CD4-positive, alpha-beta T cell treated with Interleukin-1 beta for 1 hour (primary cell): ENCODE data around the gene TPD52L2.
A peak's percentile ranks its signal among the peaks of the same experiment; 100 is the strongest.
"Not testable (repeated sequence)": the region's sequence is repeated elsewhere in the genome, so short reads cannot be mapped to it uniquely, and the experiment has no call there.

Source experiments
- DNase-seq, 2 donors: peaks; one replicate each; pipeline ENCODE4 v3.0.0-alpha.2; 2020 to 2022

Gene TPD52L2

DNA sequence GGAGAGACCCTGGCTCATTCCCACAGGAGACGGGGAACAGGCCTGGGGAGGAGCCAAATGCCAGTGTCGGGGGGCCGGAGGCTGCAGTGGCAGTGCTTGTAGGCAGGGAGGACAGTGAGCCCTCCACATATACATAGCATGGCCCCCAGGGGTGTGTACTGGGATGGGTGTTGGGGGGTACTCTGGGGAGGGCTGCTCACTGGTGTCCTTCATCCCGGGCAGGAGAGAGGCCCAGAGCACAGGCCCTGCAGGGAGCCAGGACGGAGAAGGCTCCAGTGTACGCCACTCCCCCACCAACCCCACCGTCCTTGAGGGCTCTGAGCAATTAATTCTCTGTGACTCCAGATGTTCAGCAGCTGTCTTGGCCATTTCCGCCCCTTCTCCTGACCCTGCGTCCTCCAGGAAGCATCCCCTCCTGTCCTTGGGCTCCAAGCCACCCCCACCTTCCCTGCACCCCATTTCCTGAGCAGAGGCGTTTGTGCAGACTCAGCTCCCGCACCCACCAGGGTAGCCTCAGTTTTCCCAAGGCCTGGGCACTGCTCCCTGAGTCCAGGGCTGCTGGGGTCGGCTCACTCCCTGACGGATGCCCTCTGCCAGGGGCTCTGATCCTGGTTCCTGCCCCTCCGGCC is 7.2 kb upstream of the TPD52L2 start:
- DNase-seq: no peak

DNA sequence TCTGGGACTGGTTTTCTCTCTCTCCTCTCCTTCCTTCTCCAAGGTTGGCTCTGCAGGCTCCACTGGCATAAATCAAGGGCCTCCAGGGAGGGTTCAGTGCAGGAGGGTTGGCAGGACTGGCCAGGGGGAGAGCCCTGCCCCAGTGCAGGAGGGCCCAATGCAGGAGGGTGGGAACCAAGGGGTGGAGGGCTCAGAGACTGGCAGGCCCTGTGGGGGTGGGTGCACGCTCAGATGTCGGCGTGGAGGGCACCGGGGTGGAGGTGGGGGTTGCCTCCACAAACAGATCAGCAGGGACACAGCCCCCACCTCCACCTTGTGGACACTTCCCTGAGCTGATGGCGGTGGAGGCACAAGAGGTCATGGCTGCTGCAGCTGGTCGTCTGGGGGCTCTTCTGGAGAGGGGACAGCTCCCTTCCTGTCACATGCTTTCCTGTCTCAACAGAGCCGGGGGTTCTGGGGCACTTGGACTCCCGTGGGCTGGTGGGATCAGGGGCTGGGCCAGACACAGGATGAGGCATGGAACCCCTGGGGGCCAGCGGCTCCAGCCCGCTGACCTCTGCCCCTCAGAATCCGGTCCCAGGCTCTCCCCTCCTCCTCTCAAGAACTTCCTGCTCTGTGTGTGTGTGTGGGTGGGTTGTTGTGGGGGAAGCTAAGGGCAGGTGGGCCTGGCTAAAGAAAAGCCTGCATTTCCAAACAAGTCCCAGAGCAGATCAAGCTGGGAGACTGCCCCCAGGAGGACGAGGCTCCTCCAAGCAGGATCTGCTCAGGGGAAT is 6.5 kb upstream of the TPD52L2 start:
- DNase-seq: no peak

DNA sequence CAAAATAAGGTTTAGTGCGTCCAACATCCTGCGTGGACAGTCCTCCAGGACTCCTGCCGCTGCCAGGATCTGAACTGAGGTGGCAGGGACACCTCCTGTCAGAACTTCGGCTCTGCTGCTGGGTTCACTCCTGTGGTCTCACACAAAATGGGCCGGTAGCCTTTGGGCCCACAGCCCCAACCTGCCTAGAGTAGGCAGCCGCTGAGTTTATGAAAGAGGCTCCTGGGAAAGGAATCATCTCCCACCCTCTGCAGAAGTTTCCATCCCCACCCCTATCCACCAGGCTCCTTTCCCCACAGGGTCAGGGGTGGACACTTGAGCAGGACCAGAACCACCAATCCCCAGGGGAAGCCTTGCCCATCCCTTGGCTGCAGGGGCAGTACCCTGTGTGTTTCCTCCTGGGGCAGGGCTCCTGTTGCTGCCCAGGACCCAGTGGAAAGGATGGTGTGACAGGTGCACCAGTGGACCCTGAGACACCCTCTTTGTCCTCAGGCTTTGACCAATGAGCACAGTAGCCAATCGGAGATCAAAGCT is 5.8 kb upstream of the TPD52L2 start:
- DNase-seq: no peak

DNA sequence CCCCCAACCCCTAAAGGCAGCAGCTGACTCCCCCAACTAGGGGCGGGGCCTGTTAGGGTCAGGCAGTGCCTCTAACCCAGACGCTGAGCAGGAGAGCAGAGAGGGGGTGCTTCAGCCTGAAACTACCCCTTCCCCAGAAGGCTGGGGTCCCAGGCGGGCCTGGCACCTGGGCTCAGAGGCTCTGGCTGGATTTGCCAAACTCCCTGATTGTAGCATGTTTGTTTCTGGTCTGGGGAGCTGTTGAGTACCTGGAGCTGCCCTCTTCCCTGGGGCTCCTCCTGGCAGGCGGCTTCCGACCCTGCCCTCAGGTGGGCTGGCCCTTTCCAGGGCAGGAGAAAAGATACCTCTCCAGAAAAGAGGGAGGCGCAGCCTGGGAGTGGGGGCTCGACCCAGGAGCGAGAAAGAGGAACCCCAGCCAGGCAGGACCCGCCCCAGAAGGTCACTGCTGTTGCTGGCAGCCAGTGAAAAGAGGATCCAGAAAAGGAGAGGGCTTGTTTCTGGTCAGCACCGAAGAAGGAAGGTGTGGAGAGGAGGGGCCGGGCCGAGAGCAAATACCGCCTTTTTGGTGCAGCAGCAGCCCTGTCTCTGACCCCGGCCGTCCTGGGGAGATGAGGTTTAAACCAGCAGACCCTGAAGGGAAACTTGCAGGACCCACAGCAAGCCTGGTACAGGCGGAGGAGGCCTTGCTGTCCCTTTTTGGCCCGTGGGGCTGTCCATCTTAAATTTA is 4.6 kb upstream of the TPD52L2 start:
- peak in 1 of 2 donors; percentile 39 for DNase-seq

DNA sequence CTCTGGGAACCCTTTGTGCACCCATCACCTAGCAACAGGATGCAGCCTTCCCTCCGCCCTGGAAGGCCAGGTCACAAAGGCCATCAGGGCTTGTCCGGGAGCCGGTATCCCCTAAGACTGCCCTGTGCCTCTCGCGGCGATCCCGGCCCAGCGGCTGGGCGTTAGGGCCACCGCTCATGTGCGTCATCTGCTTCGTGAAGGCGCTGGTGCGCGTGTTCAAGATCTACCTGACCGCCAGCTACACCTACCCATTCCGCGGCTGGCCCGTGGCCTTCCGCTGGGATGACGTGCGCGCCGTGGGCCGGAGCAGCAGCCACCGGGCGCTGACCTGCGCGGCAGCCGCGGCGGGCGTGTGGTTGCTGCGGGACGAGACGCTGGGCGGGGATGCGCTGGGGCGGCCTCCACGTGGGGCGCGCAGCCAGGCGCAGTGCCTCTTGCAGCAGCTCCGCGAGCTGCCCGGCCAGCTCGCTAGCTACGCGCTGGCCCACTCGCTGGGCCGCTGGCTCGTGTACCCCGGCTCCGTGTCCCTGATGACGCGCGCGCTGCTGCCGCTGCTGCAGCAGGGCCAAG is 3.6 kb upstream of the TPD52L2 start, which contains the start of gene ABHD16B:
Gene ABHD16B (plus strand): TSS at position 134 of the 570 bp plus-strand sequence. CDS start 43 bp downstream, at position 177.
- DNase-seq: no peak

DNA sequence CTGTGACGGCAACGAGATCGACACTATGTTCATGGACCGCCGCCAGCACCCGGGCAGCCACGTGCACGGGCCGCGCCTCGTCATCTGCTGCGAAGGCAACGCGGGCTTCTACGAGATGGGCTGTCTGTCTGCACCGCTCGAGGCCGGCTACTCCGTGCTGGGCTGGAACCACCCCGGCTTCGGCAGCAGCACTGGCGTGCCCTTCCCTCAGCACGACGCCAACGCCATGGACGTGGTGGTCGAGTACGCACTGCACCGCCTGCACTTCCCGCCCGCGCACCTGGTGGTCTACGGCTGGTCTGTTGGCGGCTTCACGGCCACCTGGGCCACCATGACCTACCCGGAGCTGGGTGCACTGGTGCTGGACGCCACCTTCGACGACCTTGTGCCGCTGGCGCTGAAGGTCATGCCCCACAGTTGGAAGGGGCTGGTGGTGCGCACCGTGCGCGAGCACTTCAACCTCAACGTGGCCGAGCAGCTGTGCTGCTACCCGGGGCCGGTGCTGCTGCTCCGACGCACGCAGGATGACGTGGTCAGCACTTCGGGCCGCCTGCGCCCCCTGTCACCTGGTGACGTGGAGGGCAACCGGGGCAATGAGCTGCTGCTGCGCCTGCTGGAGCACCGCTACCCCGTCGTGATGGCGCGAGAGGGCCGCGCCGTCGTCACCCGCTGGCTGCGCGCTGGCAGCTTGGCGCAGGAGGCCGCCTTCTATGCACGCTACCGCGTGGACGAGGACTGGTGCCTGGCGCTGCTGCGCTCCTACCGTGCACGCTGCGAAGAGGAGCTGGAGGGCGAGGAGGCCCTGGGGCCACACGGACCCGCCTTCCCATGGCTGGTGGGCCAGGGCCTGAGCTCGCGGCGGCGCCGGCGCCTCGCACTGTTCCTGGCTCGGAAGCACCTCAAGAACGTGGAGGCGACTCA is 2.8 kb upstream of the TPD52L2 start:
- DNase-seq: no peak

DNA sequence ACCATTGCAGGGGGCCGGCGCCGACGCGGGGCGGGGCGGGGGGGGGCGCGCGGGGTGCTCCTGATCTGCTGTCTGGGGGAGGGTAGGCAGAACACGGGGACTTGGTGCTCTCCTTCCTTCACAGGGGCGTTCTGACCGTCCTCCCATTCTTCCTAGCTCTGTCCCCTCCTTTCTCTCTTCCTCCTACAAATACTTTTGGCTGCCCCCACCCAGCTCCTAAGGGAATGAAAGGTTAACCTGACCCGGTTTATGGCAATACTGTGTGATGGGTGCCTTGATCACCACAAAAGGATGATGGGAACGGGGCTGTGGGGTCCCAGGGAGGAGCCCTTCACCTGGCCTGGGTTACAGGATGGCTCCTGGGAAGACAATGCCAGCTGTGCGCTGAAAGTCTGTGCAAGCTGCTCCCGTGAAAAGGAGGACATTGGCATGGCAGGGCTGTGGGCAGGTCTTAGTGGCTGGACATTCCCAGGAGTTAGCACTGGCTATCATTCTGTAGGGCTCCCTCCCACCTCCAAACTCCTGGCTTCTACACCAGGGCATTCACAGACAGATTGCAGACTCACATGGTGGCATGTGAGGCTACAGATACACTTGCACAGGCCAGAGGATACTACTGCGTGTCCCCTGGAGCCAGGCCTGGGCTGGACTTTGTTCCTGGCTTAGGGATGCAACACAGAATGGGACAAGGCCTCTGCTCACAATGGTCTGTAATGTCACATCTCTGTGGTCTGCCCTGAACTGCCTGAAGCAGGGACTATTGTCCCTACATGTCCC is 1.9 kb upstream of the TPD52L2 start:
- DNase-seq: no peak

DNA sequence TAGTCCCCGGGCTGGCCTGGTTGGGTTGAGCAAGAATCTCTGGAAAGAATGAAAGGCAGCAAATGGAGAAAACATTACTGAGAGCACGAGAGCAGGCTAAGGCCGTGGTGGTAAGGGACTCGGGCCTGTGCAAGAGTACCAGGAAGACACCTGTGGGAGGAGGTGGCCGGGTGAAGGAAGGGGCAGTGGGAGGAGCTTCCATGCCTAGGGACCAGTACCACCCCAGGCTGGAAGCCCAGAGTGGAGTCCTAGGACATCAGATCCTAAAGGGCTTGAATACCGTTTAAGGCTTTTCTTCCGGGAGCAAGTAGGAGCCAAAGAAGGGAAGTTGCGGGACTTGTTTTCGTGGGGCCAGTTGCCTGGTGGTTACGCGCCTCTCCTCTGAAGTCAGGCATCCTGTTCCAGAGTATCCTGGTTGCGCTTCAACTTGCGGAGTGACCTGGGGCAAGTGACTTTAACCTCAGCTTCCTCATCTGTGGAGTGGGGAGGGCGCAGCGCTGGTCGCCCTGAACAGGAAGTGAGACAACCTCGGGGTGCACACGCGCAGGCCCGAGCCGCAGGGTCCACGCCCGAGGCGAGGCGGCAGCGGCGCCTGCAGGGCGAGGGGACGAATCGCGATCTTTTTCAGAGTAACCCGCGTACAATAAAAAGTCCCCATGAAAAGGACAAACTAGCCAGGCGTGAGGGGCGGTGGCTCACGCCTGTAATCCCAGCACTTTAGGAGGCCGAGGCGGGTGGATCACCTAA is 1.1 kb upstream of the TPD52L2 start:
- peak; percentile 83 to 91 for DNase-seq

DNA sequence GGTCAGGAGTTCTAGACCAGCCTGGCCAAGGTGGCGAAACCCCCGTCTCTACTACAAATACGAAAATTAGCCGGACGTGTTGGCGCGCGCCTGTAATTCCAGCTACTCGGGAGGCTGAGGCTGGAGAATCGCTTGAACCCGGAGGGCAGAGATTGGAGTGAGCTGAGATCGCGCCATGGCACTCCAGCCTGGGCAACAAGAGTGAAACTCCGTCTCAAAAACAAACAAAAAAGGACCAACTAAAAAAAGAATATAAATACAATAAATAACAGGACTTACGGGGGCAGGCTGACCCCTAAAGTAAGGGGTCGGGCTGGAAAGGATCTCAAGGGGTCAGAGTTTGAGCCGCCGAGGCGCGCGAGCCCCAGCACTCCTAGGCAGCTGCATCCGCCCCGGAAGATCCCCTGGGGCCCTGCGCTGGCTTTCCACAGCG is 509 bp upstream of the TPD52L2 start:
- DNase-seq: no peak

DNA sequence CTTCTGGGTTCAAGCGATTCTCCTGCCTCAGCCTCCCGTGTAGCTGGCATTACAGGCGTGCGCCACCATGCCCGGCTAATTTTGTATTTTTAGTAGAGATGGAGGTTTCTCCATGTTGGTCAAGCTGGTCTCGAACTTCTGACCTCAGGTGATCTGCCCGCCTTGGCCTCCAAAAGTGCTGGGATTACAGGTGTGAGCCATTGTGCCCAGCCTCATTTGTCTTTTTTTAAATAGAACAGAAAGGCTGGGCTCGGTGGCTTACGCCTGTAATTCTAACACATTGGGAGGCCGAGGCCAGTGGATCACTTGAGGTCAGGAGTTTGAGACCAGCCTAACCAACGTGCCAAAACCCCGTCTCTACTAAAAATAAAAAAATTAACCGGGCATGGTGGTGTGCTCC is 2.0 kb downstream of the TPD52L2 start:
- not testable (repeated sequence) for DNase-seq

DNA sequence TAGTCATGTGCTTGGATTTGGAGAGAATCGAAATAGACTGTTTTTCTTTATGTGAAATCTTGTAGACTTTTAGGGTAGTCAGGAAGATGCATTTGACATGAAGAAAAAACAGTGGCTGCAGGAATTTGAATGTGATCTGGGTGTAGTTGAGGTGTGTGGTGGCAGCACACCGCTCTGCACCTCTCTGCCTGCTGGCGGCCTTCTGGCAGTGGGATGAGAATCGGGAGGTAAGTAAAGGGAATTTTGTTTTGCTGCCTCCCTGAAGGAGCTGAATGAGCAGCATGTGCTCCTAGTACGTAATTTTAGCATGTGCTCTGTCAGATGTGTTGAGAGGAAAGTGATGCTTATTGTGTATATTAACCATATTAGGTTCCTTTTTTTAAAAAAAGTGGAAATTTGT is 3.2 kb downstream of the TPD52L2 start:
- no peak for DNase-seq

DNA sequence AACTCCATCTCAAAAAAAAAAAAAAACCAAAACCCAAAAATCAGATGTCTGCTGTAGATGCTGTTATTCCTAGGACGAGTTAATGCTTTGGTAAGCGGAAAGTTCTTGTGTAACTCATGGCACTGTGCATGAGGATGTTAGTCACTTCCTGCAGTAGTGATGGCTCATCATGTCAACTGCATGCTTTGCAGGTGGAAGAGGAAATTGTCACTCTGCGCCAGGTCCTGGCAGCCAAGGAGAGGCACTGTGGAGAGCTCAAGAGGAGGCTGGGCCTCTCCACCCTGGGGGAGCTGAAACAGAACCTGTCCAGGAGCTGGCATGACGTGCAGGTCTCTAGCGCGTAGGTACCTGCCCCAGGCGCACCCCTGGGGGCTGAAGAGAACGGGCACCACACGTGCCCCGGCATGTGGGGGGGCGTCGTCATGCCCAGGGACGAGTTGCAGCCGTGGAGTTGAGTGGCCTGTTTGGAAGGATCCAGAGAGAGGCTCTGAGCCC is 8.5 kb downstream of the TPD52L2 start:
- peak in 1 of 2 donors; percentile 73 for DNase-seq

DNA sequence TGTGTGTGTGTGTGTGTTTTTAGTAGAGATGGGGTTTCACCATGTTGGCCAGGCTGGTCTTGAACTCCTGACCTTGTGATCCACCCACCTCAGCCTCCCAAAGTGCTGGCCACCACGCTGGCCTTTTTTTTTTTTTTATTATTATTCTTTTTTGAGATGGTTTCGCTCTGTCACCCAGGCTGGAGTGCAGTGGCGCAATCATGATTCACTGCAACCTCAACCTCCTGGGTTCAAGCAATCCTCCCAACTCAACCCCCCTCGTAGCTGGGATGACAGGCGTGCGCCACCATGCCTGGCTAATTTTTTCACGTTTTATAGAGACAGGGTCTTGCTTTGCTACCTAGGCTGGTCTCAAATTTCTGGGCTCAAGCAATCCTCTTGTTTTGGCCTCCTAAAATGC is 9.2 kb downstream of the TPD52L2 start:
- DNase-seq: peak in 1 of 2 donors; percentile 59

DNA sequence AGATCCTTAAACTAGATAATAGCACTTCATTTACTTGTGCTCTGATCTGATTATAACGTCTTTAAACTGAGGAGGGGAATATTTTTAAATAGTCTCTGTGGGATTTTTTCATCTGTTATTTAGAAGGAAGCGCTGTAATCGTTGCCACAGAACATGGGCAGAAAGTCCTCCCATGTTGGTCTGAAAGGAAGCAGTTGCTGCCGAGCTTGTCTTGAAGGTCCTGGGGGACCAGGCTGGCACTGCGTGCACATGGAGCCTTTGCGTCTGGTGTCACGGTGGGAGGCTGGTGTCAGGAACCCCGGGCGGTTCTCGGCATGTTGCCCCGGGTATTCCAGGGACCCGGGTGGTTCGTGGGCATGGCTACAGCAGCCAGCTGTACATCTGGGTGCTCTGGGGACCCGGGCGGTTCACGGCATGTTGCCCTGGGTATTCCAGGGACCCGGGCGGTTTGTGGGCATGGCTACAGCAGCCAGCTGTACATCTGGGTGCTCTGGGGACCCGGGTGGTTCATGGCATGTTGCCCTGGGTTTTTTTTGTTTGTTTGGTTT is 11.5 kb downstream of the TPD52L2 start:
- DNase-seq: no peak

DNA sequence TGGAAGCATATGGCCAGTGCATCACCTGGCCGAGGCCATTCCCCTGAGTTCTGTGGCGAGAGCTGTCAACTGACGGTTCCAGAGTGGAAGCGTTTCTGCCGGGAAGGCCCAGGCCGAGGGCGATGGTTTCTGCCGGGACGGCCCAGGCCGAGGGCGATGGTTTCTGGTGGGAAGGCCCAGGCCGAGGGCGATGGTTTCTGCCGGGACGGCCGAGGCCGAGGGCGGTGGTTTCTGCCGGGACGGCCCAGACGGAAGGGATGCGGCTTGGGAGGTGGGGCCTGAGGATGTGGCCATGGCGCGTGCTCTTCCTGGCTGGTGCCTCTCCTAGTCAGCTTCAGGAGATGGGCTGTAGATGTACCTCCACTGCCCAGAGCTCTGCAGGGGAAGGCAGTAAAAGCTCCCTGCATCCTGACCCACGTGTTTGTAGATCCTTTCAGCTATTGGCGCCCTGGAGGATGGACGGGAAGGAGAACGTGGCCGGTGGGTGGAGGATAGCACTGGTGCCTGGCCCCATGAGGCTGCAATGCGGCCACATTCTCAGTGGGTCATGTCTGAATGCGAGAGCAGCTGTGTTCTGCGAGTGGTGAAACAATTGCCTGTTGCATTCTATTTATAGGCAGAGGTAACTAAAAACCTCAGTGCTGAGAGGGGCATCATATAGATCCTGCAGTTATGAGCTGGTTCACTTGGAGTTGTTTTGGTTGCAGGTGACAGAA is 12.8 kb downstream of the TPD52L2 start:
- no peak for DNase-seq

DNA sequence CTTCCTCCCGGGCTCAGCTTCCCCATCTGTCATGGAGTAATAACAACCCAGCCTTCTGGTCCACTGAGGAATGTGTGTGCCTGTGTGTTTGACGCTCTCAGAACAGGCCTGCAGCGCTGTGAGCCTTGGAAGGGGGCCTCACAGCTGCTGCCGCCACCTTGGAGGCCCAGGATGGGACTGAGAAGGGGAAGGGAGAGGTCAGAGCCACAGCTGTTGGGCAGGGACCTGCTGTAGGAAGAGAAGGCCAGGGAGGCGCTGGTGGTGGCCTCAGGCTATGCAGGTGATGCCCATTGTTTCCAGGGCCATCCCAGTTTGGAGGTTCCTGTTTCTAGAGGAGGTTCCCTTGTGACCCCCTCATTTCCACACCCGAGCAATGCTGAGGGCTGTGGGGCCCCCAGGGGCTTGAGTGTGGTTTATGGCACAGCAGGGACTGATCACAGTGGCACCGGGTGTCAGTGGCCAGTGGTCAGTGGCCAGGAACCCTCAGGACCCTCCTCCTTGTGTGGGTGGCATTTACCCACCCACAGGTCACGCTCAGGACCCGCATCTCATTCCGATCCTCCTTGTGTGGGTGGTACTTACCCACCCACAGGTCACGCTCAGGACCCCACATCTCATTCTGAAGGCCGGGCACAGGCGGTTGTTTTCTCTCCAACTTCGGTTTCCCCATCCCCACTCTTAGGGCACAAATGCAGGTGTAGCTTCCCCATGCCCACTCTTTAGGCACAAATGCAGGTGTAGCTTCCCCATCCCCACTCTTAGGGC is 14.0 kb downstream of the TPD52L2 start:
- no peak for DNase-seq

DNA sequence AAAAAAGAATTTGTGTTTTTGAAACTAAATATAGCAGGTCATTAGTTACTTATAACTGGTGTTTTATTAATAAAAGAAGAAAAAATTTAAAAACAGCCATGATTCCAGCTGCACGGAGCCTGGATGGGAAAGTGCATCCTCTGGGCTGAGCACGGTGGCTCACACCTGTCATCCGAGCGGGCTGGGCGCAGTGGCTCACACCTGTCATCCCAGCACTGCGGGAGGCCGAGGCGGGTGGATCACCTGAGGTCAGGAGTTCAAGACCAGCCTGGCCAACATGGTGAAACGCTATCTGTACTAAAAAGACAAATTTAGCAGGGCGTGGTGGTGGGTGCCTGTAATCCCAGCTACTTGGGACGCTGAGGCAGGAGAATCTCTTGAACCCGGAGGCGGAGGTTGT is 15.8 kb downstream of the TPD52L2 start:
- DNase-seq: not testable (repeated sequence)
